HCT116 (cell line): ENCODE measurements around the gene SLC35F1.

ENCODE experiments used
- CTCF ChIP-seq, 3 experiments: fragments of 200-600 bp in 1 of 3; sonication (generic) in 1 of 3; IDR thresholded peaks in 2 of 3; conservative IDR thresholded peaks in 1 of 3; 2 replicates each; pipeline ENCODE4 v1.5.1; 2012 to 2017; ENCODE audit warnings: low read depth in 2 of 3, low read length in 2 of 3, antibody characterized with exemption in 1 of 3, borderline replicate concordance in 1 of 3, control low read depth in 1 of 3, mild to moderate bottlenecking in 1 of 3, mixed read lengths in 1 of 3, mixed run types in 1 of 3, moderate library complexity in 1 of 3; ENCODE audit not compliant: insufficient read depth in 1 of 3
- POLR2A ChIP-seq: IDR thresholded peaks from 2 replicates; pipeline ENCODE4 v1.7.0; 2011; ENCODE audit warnings: borderline replicate concordance; ENCODE audit not compliant: insufficient read depth, insufficient read length; ENCODE audit errors: extremely low read depth
- REST ChIP-seq: IDR thresholded peaks from 2 replicates; pipeline ENCODE4 v1.6.1; 2012; ENCODE audit warnings: low read depth
- TF ChIP-seq, protein P1 (sequence below): IDR thresholded peaks from 2 replicates; pipeline ENCODE4 v1.6.1; 2012

GRCh38 chr6:117916483-117916882, 9.4 kb downstream of the SLC35F1 start:
- TF ChIP-seq, protein P1, sequence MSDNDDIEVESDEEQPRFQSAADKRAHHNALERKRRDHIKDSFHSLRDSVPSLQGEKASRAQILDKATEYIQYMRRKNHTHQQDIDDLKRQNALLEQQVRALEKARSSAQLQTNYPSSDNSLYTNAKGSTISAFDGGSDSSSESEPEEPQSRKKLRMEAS, result no peak
- TF ChIP-seq POLR2A, result no peak
- TF ChIP-seq CTCF (IDR thresholded peaks at IDR 0.05 in 2 of 3, conservative IDR thresholded peaks at IDR 0.05 in 1 of 3; ENCODE audit: borderline replicate concordance in 1 of 3, insufficient read depth in 1 of 3, low read depth in 2 of 3, low read length in 2 of 3), result no peak
- no peak for TF ChIP-seq REST
